Stomach (tissue), 9 donors: ENCODE measurements around the gene PRSS16. TPM values are rescaled to one million over a fixed set of nuclear protein-coding genes. Genes with fewer than 3 reads are reported as not detected.

Experiments used
- DNase-seq, 2 donors: peaks; one replicate each; pipeline versions ENCODE4 v3.0.0 to v3.0.0-alpha.2; 2013 to 2019
- H3K27ac ChIP-seq, 5 donors: fragments of 200-600 bp in 4 of 5; sonication (generic) in 4 of 5; one replicate each; pipeline ENCODE4 v1.5.1; 2013 to 2019; ENCODE audit warnings: mild to moderate bottlenecking in 1 of 5, moderate library complexity in 1 of 5
- H3K27me3 ChIP-seq, 3 donors: fragments of 200-600 bp; sonication (generic); one replicate each; pipeline ENCODE4 v1.5.1; 2017 to 2019; ENCODE audit warnings: mixed run types in 1 of 3
- H3K36me3 ChIP-seq, 4 donors: fragments of 200-600 bp; sonication (generic); 1 replicate in 3 of 4; 2 replicates in 1 of 4; pipeline ENCODE4 v1.5.1; 2016 to 2019
- H3K4me1 ChIP-seq, 4 donors: fragments of 200-600 bp; sonication (generic); one replicate each; pipeline ENCODE4 v1.5.1; 2016 to 2019
- H3K4me3 ChIP-seq, 4 donors: fragments of 200-600 bp; sonication (generic) in 3 of 4; one replicate each; pipeline ENCODE4 v1.5.1; 2016 to 2019; ENCODE audit warnings: mild to moderate bottlenecking in 1 of 4
- H3K9me3 ChIP-seq, 4 donors: fragments of 200-600 bp; sonication (generic); one replicate each; pipeline ENCODE4 v1.5.1; 2016 to 2019
- CTCF ChIP-seq, 7 experiments: fragments of 450-650 bp in 4 of 7; fragments of 200-600 bp in 3 of 7; sonication (generic) in 3 of 7; IDR thresholded peaks; one replicate each; pipeline ENCODE4 v1.5.1; 2016 to 2019; ENCODE audit warnings: antibody characterized with exemption in 7 of 7, control low read depth in 2 of 7, mild to moderate bottlenecking in 1 of 7
- EP300 ChIP-seq: sonication (generic); formaldehyde crosslinking; IDR thresholded peaks from one replicate; pipeline ENCODE4 v1.6.1; 2017; ENCODE audit warnings: antibody characterized with exemption
- POLR2A ChIP-seq, 4 donors: fragments of 450-650 bp; IDR thresholded peaks; one replicate each; pipeline ENCODE4 v1.6.1; 2016; ENCODE audit warnings: antibody characterized with exemption in 4 of 4, control low read depth in 2 of 4, mild to moderate bottlenecking in 1 of 4, moderate library complexity in 1 of 4
- POLR2AphosphoS5 ChIP-seq, 3 donors: sonication (generic); formaldehyde crosslinking; IDR thresholded peaks; one replicate each; pipeline ENCODE4 v1.6.1; 2016; ENCODE audit warnings: antibody characterized with exemption in 3 of 3
- WGBS, 5 donors: extraction: QIAGEN DNeasy Blood & Tissue Kit in 3 of 5; methylation state at CpG; one replicate each; pipeline versions ENCODE4 v1.1.5 to v1.1.7; 2013 to 2018; 5-methylcytosine and 5-hydroxymethylcytosine counted together
- intact Hi-C: fragments of 100-400 bp; cut with DNase I; formaldehyde crosslinking; loops from one replicate; pipeline ENCODE4 v1.15.1; 2023; ENCODE audit warnings: low total_unique reads
- polyA plus RNA-seq, 3 donors: library from polyadenylated mRNA; stranded (reverse); fragments of 200-250 nt; gene quantifications; one replicate each; pipeline ENCODE4 v1.2.3, GENCODE V29; 2013
- total RNA-seq, 5 donors: library from RNA; depleted of rRNA; stranded (reverse); fragments of >200 nt; gene quantifications; one replicate each; pipeline versions ENCODE4 v1.1.0 to v1.2.3, GENCODE V29; 2014 to 2016
- donor health status: healthy with polysubstance abuse.
- donor health status: Bipolar disorder and iron deficiency.
- donor health status: healthy.

The PRSS16 gene
- total and polyA plus RNA-seq, 8 donors: 2.2 to 36.2 (median 13.8) TPM; not detected in 1

GRCh38 chr6:27283279-27283678 lies 35.8 kb downstream of the PRSS16 start:
- Histone ChIP-seq H3K4me1 (peaks cover 0 to 14% (median 5%) of the 10 kb centered on the region in 4 donors), H3K4me3 (no peak overlapping the region), H3K27me3 (peaks cover 13 to 100% (median 92%) of the 10 kb centered on the region in 3 donors), H3K9me3 (peaks cover 0 to 50% (median 40%) of the 10 kb centered on the region in 4 donors), H3K36me3 (no peaks in the 10 kb centered on the region), H3K27ac (no peak overlapping the region)
- intact Hi-C loops: no loop called here
- TF ChIP-seq POLR2A (IDR thresholded peaks at IDR 0.05): no peak
- no peak for TF ChIP-seq POLR2AphosphoS5 (IDR thresholded peaks at IDR 0.05)
- no peak for TF ChIP-seq CTCF (IDR thresholded peaks at IDR 0.05)
- no peak for TF ChIP-seq EP300
- no peak for DNase-seq
- WGBS, 5 donors: 9 to 20% (median 16%) methylated on average over 16 of the region's 16 CpGs

GRCh38 chr6:27286141-27286540 lies 38.6 kb downstream of the PRSS16 start:
- DNase-seq: no peak
- TF ChIP-seq POLR2AphosphoS5 (IDR thresholded peaks at IDR 0.05) (no peak), CTCF (IDR thresholded peaks at IDR 0.05) (no peak), POLR2A (IDR thresholded peaks at IDR 0.05) (no peak), EP300 (no peak)
- Histone ChIP-seq H3K36me3 (no peaks in the 10 kb centered on the region), H3K4me1 (peaks cover 0 to 5% (median 0%) of the 10 kb centered on the region in 4 donors), H3K27ac (no peak overlapping the region), H3K27me3 (peaks cover 19 to 100% (median 92%) of the 10 kb centered on the region in 3 donors), H3K9me3 (peaks cover 0 to 67% (median 43%) of the 10 kb centered on the region in 4 donors), H3K4me3 (no peak overlapping the region)
- WGBS, 5 donors: 80 to 85% (median 83%) methylated on average over 2 of the region's 2 CpGs
- intact Hi-C loops: no loop called here

GRCh38 chr6:27287751-27288135 lies 40.2 kb downstream of the PRSS16 start:
- Histone ChIP-seq H3K36me3 (no peaks in the 10 kb centered on the region), H3K27ac (no peak overlapping the region), H3K27me3 (peaks cover 25 to 100% (median 97%) of the 10 kb centered on the region in 3 donors), H3K4me3 (no peak overlapping the region), H3K4me1 (peaks cover 0 to 5% (median 0%) of the 10 kb centered on the region in 4 donors), H3K9me3 (peaks cover 0 to 80% (median 51%) of the 10 kb centered on the region in 4 donors)
- no peak for DNase-seq
- intact Hi-C loops: no loop called here
- TF ChIP-seq EP300 (no peak), POLR2A (IDR thresholded peaks at IDR 0.05) (no peak), POLR2AphosphoS5 (IDR thresholded peaks at IDR 0.05) (no peak), CTCF (IDR thresholded peaks at IDR 0.05) (no peak)
- 6 to 9% (median 7%) methylated on average over 8 of the region's 8 CpGs for whole genome bisulfite sequencing, 5 donors

GRCh38 chr6:27288136-27289044 lies 40.9 kb downstream of the PRSS16 start:
- no peak for TF ChIP-seq CTCF (IDR thresholded peaks at IDR 0.05)
- Histone ChIP-seq H3K4me1 (peaks cover 0 to 5% (median 0%) of the 10 kb centered on the region in 4 donors), H3K27ac (no peak overlapping the region), H3K9me3 (peaks cover 0 to 79% (median 49%) of the 10 kb centered on the region in 4 donors), H3K36me3 (no peaks in the 10 kb centered on the region), H3K27me3 (peaks cover 21 to 100% (median 96%) of the 10 kb centered on the region in 3 donors), H3K4me3 (no peak overlapping the region)
- no peak for DNase-seq
- intact Hi-C loops: no loop called here
- whole genome bisulfite sequencing, 5 donors: 4 to 7% (median 6%) methylated on average over 32 to 33 of the region's 33 CpGs
